ENCODE results near the gene DLGAP4. TPM values are rescaled to one million over a fixed set of nuclear protein-coding genes. Genes with fewer than 3 reads are reported as not detected.

DLGAP4 gene
- total and polyA plus RNA-seq, 9 of the 15 experiments (the other 6 are each of a cell fraction or from before 2014, with no cell fraction given): 0.31 to 34.1 (median 4.5) TPM

- TF ChIP-seq ZNF143 (CRISPR knock-in tag; IDR thresholded peaks at IDR 0.05) (no peak), HDAC6 (IDR thresholded peaks at IDR 0.05; ENCODE audit: low read depth, low read length) (no peak)
These were observed 219.7 kb downstream of the DLGAP4 start (continued) for GRCh38 chr20:36525620-36526365.

GRCh38 chr20:36526521-36527011, 220.4 kb downstream of the DLGAP4 start:
- DNase-seq (ENCODE audit: extremely low read depth in 1 of 4, low spot score in 3 of 4): no peak
- H3K9me1 ChIP-seq (ENCODE audit: control insufficient read depth, insufficient read depth, low read length): no peaks in the 10 kb centered on the region
- no peak for ATAC-seq
- H3K79me2 ChIP-seq (ENCODE audit: control insufficient read depth, insufficient read depth, low read length): no peaks in the 10 kb centered on the region
- in situ Hi-C loops (cut with MboI): no loop called here
- H3K9ac ChIP-seq (ENCODE audit: insufficient read depth in 1 of 2, low read depth in 2 of 2, low read length in 2 of 2): no peak overlapping the region
- H3K27me3 ChIP-seq (ENCODE audit: control insufficient read depth in 2 of 2, insufficient read depth in 2 of 2, low read length in 2 of 2): no peaks in the 10 kb centered on the region; a peak in 1 of 5 replicates
- POLR2A ChIA-PET: interaction anchor here (0.7 kb wide), 1 partner anchor 17 kb away, joined by 3 read pairs; no protein-coding TSS in a partner anchor
- FAIRE-seq: no peak
- 89% methylated on average over 21 of the region's 29 CpGs for WGBS (ENCODE audit: insufficient coverage, low coverage, missing lambda C conversion rate)
- intact Hi-C loops (cut with micrococcal nuclease): no loop called here
- no peaks in the 10 kb centered on the region; a peak in 1 of 5 replicates for H3K4me1 ChIP-seq (replicated peaks in 1 of 2; ENCODE audit: control insufficient read depth in 2 of 2, insufficient read depth in 2 of 2, low read length in 2 of 2)
- H3K36me3 ChIP-seq (ENCODE audit: control insufficient read depth, insufficient read depth, low read length): peaks cover 31% of the 10 kb centered on the region; the same call in 2 of the 3 replicates
- no TSS peak for BruUV-seq (replicated peaks)
- CTCF ChIA-PET (ENCODE audit: low intra/inter-chr PET ratio): no interaction called here
- no peaks in the 10 kb centered on the region for H3K9me3 ChIP-seq (replicated peaks; ENCODE audit: control insufficient read depth, insufficient read depth, low read depth, low read length)
- no peak overlapping the region for H2AFZ ChIP-seq (ENCODE audit: low read depth, low read length)
- H3K4me3 ChIP-seq: no peak overlapping the region
- H3K27ac ChIP-seq (ENCODE audit: extremely low read depth, low read depth, low read length): no peak overlapping the region
- H4K20me1 ChIP-seq (replicated peaks; ENCODE audit: control insufficient read depth, insufficient read depth, low read length): 0 out of 2 replicates have a peak, but pooled peaks cover 3% of the 10 kb centered on the region
- H3K4me2 ChIP-seq (ENCODE audit: insufficient read depth, low read length): no peak overlapping the region
- no peak for TF ChIP-seq ELK3 (CRISPR knock-in tag; IDR thresholded peaks at IDR 0.05)
- no peak for TF ChIP-seq ZBTB2 (IDR thresholded peaks at IDR 0.05)
- no peak for TF ChIP-seq ZNF316 (IDR thresholded peaks at IDR 0.05)
- TF ChIP-seq DLX4 (CRISPR knock-in tag; IDR thresholded peaks at IDR 0.05): no peak
- no peak for TF ChIP-seq ZFP91 (CRISPR knock-in tag; IDR thresholded peaks at IDR 0.05)
- TF ChIP-seq ARID3A (IDR thresholded peaks at IDR 0.05; ENCODE audit: borderline replicate concordance, low read depth, low read length): no peak
- TF ChIP-seq SMAD1 (IDR thresholded peaks at IDR 0.05; ENCODE audit: low read depth, low read length, partially characterized antibody): no peak
- TF ChIP-seq PHTF2 (CRISPR knock-in tag; IDR thresholded peaks at IDR 0.05): no peak
- TF ChIP-seq ELF1 (tag; IDR thresholded peaks at IDR 0.05): no peak
- TF ChIP-seq MAFK (IDR thresholded peaks at IDR 0.05; ENCODE audit: low read length): no peak
- TF ChIP-seq USF1 (CRISPR knock-in tag; IDR thresholded peaks at IDR 0.05): no peak

Measured in K562 (cell line).